GM21528 (cell line): ENCODE data around the gene TBC1D9B.

Experiments used
- ATAC-seq: cut with Tn5 transposase; IDR thresholded peaks from one replicate; pipeline ENCODE4 v1.9.1; 2021; ENCODE audit warnings: mild to moderate bottlenecking, moderate library complexity; ENCODE audit not compliant: unreplicated experiment, low FRiP score

The TBC1D9B gene

DNA sequence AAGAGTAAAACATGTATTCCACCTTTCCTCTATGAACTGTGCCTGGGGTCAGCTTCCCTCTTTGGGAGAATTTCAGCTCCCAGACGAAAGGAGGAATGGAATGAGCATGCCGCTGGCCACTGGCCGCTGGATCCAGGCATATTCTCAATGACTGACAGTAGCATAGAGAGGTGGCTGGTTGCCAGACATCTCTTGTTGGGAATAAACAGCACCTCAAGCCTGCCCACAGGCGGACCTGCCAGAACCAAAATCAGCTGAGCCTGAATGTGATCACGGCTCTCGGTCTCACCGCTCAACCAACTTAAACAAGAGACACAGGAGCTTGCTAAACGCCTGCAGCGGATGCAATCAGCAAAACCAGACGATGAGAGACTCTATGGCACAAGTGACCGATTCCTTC is 20.6 kb downstream of the TBC1D9B start:
- no peak for ATAC-seq

DNA sequence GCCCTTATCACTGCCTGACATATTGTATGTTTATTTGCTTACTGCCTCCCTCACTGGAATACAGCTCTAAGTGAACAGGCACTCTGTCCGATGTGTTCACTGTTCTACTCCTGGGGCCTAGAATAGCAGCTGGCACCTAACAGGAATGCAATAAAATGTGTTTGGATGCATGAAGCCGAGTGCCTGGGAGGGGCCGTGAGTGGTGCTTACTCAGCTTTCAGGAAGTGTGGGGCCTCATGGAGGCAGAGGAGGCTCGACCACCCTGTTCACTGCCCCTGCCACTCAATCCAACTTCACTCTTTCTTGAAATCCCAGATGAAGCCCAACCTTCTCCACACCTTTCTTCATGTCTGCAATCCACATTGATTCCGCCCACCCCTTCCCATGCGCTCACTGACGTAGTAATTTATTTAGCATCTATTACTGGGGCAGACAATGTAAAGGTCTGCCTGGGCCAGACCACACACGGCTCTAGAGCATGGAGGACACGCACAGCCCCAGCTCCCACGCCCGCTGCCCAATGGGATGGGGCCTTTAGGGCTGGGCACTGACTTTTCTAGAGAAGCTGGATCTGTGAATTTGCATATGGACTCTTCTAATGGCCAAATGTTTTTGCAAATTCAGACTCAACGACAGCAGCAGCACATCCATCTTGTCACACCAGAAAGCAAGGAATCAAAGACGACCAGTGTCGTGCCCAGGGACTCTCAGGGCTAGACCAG is 21.3 kb downstream of the TBC1D9B start:
- no peak for ATAC-seq

DNA sequence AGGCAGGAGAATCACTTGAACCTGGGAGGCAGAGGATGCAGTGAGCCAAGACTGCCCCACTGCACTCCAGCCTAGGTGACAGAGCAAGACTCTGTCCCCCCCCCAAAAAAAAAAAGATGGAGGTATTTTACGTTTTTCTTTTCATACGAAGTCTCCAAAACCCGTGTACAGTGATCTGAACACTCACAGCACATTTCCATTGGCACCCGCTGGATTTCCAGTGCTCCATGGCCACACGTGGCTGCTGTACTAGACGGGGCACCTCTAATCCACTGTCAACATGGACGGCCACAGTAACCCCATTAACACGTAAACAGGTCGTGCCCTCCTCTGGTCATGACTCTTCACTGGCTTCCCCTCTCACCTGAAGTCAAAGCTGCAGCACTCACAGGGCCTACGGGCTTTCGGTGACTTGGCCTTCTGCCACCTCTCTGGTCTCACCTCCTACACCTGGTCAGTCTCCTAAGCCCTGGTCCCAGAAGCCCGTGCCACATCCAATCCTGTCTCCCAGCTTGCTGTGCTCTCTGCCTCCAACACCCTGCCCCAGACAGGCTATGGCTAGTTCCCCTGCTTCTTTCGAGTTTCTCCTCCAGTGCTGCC is 22.1 kb downstream of the TBC1D9B start:
- no peak for ATAC-seq

DNA sequence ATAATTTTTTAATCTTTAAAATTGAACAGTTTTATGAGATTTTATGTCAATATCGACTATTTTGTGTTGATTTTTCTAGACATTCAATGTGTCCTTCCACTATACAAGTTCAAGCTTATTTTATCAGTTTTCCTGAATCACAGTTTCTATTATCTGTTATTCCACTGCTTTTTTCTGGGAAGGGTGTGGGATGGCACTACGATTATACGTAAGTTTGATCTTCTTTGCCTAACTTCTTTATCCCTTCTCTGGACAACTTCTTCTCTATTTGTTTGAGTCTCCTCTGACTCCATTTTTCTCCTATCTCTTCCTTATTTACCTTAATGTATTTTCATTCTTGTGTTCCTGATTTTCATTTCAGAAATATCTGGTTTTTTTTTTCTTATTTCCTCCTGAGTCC is 24.5 kb downstream of the TBC1D9B start:
- ATAC-seq = no peak

DNA sequence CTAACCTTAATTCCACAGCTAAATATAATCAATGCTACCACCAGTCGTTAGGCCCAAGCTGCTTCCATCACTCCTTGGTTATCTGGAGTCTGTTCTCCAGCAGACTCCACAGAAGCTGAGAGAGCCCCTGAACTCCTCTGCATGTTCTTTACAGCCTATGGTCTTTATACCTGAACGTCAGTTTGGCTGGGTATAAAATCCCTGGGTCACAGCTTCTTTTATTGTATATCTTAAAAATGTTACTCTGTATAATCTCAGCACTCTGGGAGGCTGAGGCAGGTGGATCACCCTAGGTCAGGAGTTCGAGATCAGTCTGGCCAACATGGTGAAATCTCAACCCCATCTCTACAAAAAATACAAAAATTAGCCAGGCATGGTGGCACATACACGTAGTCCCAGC is 25.4 kb downstream of the TBC1D9B start:
- no peak for ATAC-seq

DNA sequence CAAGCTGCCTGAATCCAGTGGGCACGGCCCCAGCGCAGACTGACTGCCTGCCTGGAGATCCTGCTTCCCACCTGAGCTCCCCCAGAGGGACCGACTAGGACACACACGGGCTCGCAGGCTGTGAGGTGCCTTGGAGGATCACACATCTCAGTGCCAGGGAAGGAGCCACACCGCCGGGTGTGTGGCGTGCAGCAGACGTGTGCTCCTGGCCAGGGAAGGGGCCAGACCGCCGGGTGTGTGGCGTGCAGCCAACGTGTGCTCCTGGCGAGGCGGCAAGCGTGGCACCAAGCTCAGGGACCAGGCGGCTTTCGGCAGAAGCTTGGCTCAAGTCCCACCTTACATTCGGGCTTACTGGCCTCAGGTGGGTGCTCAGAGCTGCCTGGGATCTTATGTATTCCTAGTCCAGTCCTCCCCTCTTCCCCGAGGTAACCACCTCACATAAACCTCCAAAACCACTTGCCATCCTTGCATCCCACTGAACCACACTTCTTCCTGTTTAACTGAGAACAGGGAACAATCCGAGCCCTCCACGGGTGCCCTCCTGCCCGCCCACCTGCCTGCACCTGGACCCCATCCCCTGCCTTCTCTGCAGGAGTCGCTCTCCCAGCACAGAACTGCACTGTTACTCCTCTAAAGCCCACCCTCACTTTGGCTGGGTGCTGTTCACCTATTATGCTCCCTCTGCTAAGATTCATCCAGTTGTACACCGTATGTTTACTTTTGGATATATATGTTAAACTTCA is 26.7 kb downstream of the TBC1D9B start:
- no peak for ATAC-seq

DNA sequence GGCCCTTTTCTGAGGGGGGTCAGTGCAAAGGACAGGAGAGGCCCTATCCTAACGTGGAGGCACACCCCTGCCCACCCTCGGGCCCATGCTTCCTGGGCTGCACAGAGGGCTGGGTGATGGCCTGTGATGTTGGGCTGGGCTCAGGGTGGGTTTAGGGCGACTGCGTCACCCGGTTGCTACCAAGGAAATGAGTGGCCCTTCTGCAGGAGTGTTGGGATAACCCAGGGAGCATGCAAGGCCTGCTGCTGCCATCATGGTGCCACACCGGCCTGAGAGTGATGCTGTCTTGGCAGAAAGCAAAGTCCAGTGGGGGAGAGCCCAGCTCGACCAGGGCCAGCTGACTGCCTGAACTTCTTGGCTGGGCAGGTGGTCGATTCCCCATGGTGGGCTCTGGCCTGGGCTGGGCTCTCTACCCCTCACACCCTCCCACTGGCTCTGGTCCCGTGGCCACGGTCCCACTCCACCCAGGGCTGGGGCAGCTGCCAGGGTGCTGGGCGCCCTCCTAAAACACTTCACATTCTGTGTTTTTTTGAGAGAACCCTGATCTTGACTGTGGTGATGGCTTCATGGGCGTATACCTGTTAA is 27.5 kb downstream of the TBC1D9B start:
- ATAC-seq = no peak

DNA sequence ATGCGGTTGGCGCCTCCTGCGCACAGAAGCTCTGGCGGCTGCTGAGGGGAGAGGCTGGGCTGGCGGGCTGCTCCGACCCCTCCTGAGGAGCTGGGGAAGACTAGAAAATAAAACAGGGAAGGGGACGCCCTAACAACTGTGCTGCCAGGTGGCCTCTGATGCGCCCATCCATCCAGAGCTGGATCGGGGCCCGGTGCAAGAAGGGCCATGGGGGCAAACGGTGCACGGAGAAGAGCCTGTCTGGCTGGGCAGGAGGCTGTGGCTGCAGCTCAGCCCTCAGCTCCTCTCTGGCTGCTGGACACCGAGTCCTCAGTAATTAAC is 28.0 kb downstream of the TBC1D9B start:
- no peak for ATAC-seq

DNA sequence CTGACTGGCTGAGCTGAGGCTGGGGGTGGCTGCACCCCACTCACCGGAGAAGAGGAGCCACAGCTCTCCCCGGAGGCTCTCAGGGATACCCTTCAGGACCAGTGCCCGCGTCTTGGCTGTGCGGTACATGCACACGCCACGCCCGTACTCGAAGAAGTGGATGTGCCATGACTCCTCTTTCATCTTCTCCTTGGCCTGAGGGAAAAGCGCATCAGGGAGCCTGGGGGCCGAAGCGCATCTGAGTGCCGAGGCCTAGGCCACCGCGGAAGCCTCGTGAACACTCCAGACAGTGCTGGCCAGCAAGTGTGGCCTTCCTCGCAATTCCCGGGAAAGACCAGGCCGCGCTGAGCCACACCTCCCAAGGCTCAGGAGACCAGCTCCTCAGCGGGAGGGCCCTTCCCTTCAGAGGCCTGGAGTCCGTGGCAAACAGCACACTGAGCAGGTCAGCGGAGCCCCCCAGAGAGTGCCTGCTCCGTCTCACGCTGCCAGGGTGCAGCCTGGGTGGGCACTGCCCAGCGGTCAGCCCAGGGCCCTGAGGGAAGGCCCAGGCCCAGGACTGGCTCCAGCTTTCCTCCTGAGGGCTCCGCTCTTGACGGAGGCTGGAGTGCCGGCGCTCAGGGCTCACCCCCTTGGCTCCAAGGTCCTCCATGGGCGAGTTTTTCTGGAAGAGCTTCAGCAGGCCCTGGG is 28.6 kb downstream of the TBC1D9B start:
- no peak for ATAC-seq

DNA sequence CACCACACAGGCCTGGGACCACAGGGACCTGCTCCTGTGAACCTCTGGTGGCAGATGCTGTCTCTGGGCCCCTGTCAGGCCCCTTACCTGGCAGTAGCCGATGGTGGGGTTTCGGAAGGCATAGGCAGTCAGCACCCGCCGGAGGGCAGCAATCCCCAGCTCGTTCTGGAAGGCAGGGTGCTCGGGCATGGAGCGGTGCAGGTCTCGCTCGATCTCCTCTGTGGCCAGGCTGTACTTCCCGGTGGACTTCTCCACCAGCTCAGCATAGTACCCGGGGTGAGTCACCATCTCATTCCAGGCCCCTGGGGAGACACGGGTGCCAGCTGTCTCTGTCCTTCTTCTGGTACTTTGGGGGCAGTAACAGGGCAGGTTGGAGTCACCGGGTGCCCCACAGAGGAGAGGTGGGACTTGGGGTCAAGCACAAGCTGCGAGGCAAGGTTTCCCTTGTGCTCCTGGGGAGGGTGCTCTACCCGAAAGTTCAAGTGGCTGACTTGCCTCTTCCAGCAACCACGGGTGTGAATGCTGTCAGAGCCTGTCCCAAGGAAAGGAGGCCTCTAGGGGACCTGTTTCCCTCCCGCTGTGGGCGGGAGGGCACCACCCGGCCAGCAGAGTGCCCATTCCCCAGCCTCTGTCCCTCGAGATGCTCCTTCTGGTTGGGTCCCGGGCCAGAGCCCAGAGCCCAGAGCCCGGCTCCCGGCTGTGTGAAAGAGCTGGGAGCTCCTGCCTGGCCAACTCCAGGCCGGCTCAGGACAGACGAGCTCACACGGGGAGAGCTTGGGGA is 29.3 kb downstream of the TBC1D9B start:
- ATAC-seq = no peak

DNA sequence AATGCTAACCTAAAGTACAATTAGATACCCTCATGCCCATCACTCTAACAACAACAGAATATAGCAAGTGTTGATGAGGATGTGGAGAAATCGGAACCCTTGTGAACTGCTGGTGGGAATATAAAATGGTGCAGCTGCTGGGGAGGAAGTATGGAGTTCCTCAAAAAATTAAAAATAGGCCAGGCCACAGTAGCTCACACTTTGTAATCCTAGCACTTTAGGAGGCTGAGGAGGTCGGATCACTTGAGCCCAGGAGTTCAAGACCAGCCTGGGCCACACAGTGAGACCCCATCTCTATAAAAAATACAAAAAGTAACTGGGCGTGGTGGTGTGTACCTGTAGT is 31.1 kb downstream of the TBC1D9B start:
- no peak for ATAC-seq

DNA sequence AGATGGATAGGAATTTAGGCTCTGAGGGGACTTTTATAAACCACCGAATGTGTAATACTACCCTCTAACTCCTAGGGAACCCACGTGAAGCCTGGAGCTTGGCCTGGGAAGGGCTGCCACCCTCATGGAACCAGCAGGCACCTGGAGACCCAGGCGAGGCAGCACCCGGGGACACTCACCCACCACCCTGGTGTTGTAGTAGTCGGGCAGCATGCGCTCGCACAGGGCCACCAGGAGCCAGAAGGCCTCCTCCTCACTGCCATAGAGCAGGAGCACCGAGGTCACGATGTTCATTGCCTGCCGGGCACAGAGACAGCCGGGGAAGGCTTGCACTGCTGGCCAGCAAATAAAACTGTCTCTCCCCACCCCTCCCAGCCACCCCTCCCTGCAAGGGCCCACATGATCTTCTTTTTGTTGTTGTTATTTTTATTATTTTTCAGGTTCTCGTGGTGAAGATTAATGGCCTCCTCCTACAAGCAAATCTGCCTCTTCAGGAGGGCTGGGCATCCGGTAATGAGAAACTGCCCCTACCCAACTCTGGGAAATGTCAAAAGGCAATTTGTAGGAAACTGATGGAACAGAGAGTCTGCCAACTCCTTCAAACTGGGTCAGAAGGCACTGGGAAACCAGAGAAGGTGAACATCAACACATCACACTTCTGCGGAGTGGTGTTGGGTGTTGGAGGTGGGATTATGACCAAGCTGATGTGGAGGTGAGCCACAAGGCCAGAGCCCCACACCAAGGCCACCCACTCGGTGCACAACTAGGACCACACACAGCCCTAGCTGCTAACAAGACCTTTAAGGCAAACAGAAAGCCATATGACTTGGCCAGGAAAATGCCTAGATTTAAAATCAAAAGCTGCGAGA is 31.7 kb downstream of the TBC1D9B start:
- ATAC-seq = no peak

DNA sequence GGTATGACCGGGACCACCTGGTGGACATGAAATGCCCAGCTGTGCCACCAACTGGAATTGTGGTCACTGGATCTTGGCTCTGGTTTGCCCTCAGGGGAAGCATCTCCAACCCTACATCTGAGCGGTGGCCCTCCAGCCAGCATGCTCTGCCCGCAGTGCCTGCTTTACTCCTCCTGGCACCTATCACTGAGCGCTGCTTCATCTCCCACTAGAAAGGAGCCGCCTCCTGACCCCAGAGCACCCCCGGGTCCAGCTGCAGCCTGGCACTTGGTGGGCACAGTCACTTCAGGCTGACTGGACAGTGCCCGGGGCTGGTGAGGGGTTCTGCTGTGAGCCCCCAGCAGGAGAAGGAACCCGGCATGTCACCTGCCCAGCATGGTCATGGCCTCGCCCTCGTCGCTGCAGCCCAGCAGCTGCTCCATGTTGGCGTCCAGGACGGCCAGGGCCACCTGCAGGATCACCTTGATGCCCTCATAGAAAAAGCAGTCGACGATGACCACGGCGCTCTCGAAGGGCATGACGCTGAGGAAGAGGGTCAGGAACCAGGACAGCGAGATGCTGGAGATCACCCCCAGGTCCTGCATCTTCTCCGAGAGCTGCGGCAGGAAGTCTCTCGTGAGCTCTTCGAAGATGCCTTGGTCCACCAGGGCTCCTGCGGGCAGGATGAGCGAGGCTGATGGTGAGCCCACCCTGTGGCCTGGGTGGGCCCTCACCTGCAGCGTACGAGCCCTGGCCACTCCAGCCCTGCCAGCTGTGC is 33.0 kb downstream of the TBC1D9B start:
- ATAC-seq = no peak

DNA sequence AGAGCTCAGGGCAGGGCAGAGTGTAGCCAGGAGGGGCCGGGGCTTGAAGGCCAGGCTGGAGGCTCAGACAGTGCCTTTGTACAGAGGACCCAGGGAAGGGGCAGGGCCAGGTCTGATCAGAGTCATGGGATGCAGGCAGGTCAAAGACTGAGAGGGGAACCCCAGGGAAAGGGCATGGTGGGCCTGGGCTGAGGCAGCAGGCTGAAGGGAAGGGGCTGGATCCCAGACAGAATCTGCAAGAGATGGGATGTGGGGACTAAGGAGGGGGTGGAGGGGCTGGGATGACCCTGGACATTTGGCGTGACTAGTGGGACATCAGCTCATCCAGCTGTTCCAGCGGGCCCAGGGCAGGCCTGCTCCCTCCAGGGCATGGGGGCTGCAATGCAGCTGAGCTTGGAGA is 33.6 kb downstream of the TBC1D9B start:
- ATAC-seq = no peak

DNA sequence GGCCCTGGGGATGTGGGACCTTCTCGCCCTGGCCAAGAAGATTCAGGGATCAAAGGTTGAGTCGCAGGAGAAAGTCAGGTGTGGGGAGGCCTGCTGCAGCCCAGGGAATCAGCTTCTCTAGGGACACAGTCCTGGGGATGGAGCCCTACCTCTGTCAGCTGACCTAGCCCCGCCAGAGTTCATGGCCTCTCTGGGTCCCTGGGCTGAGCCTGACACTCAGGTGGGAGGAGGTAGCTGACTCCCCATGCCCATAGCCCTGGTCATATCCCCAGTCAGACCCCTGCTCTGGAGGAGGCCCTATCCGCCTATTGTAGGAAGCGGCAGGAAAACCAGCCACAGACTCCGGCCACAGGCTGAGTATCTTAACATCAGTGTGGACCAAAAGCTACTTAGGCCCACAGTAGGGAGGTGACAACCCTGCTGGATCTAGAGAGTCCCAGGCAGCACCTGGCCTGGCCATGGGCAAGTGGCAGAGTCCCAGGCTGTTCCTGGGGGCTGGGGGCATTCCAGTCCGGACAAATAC is 34.0 kb downstream of the TBC1D9B start:
- no peak for ATAC-seq

DNA sequence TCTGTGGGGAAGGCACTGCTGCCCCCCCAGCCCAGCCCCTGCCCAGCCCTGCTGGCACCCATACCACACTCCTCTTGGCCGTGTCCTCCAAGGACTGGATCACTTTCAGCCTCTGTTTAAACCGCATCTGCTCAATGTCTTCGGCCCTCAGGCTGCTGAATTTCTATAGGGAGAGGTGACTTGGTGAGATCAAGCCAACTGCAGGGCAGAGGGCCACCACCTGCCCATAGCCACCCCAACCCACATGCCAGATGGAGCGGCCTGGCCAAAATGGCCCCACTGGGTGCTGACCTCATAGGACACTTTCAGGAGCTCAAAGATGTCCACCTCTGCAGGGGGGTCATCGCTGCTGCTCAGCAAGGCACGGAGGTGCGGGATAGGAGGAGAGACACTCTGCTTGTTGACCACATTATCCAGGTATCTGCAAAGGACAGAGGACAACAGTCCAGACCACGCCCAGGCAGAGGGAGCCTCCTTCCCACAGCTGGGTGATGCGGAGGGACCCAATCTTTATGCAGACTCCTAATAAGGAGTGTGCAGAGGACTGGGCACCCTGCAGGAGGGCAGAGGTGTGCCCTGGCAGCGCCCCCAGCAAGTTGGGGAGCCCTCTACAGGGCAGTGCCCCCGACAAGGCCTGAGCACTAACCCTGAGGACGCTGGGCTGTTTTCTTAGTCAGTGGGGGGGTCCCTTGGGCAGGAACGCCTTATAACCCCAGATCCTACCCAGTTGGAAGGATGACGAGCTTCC is 34.7 kb downstream of the TBC1D9B start:
- no peak for ATAC-seq

DNA sequence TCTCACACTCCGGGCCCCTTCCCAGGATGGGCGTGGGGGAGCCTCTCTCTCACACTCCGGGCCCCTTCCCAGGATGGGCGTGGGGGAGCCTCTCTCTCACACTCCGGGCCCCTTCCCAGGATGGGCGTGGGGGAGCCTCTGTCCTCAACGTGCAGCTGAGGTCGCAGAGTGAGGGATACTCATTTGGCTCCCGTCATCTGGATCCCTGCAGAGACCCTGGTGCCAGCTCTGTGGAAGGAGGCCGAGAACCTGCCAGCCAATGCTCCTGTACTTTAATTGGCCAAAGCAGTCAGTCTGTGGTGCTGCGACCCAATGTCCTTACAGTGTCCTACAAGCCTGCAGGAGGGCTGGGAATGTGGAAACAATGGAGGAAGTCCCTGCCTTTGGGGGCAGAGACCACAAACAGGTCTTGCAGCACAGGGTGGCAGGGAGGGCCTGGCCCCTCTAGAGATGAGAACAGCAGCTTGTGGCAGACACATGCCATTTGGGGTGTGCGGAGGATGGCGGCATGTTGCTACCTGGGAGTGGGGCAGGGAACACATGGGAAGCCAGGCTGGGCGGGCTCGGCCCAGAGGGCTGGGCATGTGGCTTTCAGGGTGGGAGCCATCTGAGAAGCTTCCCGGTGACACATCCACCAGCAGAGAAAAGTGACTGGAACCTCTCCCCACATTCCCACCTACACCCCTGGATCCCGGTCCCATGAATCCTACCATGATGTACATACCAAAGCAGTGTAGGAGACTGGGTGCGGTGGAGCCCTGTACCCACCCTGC is 35.5 kb downstream of the TBC1D9B start:
- no peak for ATAC-seq
